Caco-2 (cell line): ENCODE results near the gene COX20. TPM values are rescaled to one million over a fixed set of nuclear protein-coding genes. Genes with fewer than 3 reads are reported as not detected.

Source experiments
- BruUV-seq: library from RNA; stranded (reverse); fragments of 400-500 nt; replicated peaks from 2 replicates; lab custom pipeline; 2021; lab: Mats Ljungman, UMichigan
- CTCF ChIA-PET: fragments of 300-600 bp; sonication (Branson Sonifier 250); formaldehyde crosslinking; loops from one replicate; lab custom pipeline; 2022; ENCODE audit warnings: antibody characterized with exemption; lab: Charles Lee
- POLR2A ChIA-PET: fragments of 300-600 bp; sonication (Branson Sonifier 250); formaldehyde crosslinking; loops from one replicate; lab custom pipeline; 2022; ENCODE audit warnings: antibody characterized with exemption; lab: Charles Lee
- DNase-seq, 2 experiments: peaks; one replicate each; pipeline versions ENCODE4 v3.0.0 to v3.0.0-alpha.2; 2020 to 2022
- H3K27me3 ChIP-seq: replicated peaks from 2 replicates; pipeline ENCODE4 v1.6.0; 2011; ENCODE audit warnings: low read length; ENCODE audit not compliant: control insufficient read depth, insufficient read depth
- H3K36me3 ChIP-seq: 2 replicates; pipeline ENCODE4 v1.5.1; 2011; ENCODE audit warnings: low read length; ENCODE audit not compliant: control insufficient read depth, insufficient read depth
- H3K4me1 ChIP-seq: fragments of 250-450 bp; sonication (Bioruptor Pico); 2 replicates; pipeline ENCODE4 v1.5.1; 2020; ENCODE audit warnings: mild to moderate bottlenecking
- H3K4me3 ChIP-seq: 2 replicates; pipeline ENCODE4 v1.5.1; 2011; ENCODE audit warnings: low read depth, mild to moderate bottlenecking, control low read depth, low read length
- H3K9me3 ChIP-seq: fragments of 250-450 bp; sonication (Bioruptor Pico); 2 replicates; pipeline ENCODE4 v1.5.1; 2020; ENCODE audit warnings: mild to moderate bottlenecking, moderate library complexity
- H3K27ac Mint-ChIP-seq: one replicate; pipeline ENCODE4 v1.8.0; 2022; ENCODE audit warnings: mixed read lengths; ENCODE audit not compliant: unreplicated experiment
- H3K27me3 Mint-ChIP-seq: one replicate; pipeline ENCODE4 v1.8.0; 2022; ENCODE audit warnings: mixed read lengths; ENCODE audit not compliant: insufficient read depth, unreplicated experiment
- H3K36me3 Mint-ChIP-seq: one replicate; pipeline ENCODE4 v1.8.0; 2022; ENCODE audit warnings: mild to moderate bottlenecking, mixed read lengths; ENCODE audit not compliant: insufficient read depth, unreplicated experiment
- H3K4me1 Mint-ChIP-seq: one replicate; pipeline ENCODE4 v1.8.0; 2022; ENCODE audit warnings: low read depth, mixed read lengths; ENCODE audit not compliant: unreplicated experiment
- H3K4me3 Mint-ChIP-seq: one replicate; pipeline ENCODE4 v1.8.0; 2022; ENCODE audit warnings: mild to moderate bottlenecking, moderate library complexity, mixed read lengths; ENCODE audit not compliant: unreplicated experiment
- H3K9me3 Mint-ChIP-seq: one replicate; pipeline ENCODE4 v1.8.0; 2022; ENCODE audit warnings: mixed read lengths; ENCODE audit not compliant: unreplicated experiment
- intact Hi-C: fragments of 100-400 bp; cut with micrococcal nuclease; formaldehyde crosslinking; loops from one replicate; pipeline ENCODE4 v1.10.0; 2022; ENCODE audit not compliant: unreplicated experiment
- total RNA-seq: library from RNA; stranded (reverse); gene quantifications from 2 replicates; pipeline ENCODE4 v1.2.3, GENCODE V29; 2022
- TF ChIP-seq, protein P1 (sequence below), 2 experiments: fragments of 200-600 bp in 1 of 2; IDR thresholded peaks; 1 replicate in 1 of 2; 2 replicates in 1 of 2; pipeline versions ENCODE4 v1.5.1 to v1.8.0; 2011 to 2022; ENCODE audit warnings: antibody characterized with exemption in 1 of 2, control low read depth in 1 of 2, inconsistent platforms in 1 of 2, low read depth in 1 of 2, low read length in 1 of 2, mild to moderate bottlenecking in 1 of 2, moderate library complexity in 1 of 2; ENCODE audit not compliant: insufficient read depth in 1 of 2, severe bottlenecking in 1 of 2, unreplicated experiment in 1 of 2

COX20 gene
- total RNA-seq, 1 experiment from 2014 or later = 68.0 TPM

DNA sequence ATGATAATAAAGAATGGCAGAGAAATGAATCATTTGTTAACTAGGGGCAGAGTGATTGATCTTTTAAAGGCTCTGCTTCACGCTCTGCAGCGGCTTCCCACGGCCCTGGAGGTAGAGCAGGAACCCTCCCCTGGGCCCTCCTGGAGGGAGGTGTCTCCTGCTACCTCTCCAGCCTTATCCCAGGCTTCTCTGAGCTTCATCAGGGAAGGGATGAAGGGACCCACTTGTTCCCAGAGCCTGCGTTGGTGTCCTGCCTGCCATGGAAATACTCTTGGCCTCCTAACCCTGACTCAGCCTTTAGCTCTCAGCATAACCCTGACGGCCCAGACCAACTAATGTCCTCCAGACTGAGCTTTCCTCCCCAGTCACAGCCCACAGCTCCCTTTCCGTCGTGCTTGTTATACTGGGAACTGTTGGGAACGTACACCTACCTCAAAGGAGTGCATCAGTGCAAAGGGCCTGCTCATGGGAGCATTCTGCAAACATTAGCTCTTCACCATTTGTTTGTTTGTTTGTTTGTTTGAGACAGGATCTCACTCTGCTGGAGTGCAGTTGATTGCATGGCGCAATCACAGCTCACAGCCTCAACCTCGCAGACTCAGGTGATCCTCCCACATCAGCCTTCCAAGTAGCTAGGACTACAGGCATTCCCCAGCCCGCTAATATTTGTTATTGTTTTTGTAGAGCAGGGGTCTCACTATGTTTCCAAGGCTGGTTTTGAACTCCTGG, 46.3 kb downstream of the COX20 start:
- H3K4me1 ChIP-seq = peaks cover 2% of the 10 kb centered on the region; the same call in 1 of the 2 replicates
- H3K36me3 ChIP-seq = no peaks in the 10 kb centered on the region
- POLR2A ChIA-PET = interaction anchor here (0.6 kb wide), 1 partner anchor 11 kb away, joined by 3 read pairs; no protein-coding TSS in a partner anchor
- H3K36me3 Mint-ChIP-seq = no peaks in the 10 kb centered on the region
- peaks cover 12% of the 10 kb centered on the region for H3K4me1 Mint-ChIP-seq
- TF ChIP-seq, protein P1, sequence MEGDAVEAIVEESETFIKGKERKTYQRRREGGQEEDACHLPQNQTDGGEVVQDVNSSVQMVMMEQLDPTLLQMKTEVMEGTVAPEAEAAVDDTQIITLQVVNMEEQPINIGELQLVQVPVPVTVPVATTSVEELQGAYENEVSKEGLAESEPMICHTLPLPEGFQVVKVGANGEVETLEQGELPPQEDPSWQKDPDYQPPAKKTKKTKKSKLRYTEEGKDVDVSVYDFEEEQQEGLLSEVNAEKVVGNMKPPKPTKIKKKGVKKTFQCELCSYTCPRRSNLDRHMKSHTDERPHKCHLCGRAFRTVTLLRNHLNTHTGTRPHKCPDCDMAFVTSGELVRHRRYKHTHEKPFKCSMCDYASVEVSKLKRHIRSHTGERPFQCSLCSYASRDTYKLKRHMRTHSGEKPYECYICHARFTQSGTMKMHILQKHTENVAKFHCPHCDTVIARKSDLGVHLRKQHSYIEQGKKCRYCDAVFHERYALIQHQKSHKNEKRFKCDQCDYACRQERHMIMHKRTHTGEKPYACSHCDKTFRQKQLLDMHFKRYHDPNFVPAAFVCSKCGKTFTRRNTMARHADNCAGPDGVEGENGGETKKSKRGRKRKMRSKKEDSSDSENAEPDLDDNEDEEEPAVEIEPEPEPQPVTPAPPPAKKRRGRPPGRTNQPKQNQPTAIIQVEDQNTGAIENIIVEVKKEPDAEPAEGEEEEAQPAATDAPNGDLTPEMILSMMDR (IDR thresholded peaks at IDR 0.05; ENCODE audit: insufficient read depth in 1 of 2, low read depth in 1 of 2, low read length in 1 of 2, severe bottlenecking in 1 of 2, unreplicated experiment in 1 of 2) = no peak
- H3K27ac Mint-ChIP-seq = no peak overlapping the region
- peaks cover 9% of the 10 kb centered on the region for H3K9me3 Mint-ChIP-seq
- intact Hi-C loops = no loop called here
- CTCF ChIA-PET = no interaction called here
- H3K27me3 Mint-ChIP-seq = no peaks in the 10 kb centered on the region
- H3K27me3 ChIP-seq = no peaks in the 10 kb centered on the region
- BruUV-seq = no TSS peak
- H3K9me3 ChIP-seq = 0 out of 2 replicates have a peak, but pooled peaks cover 3% of the 10 kb centered on the region
- no peak for DNase-seq
- H3K4me3 ChIP-seq = no peak overlapping the region
- H3K4me3 Mint-ChIP-seq = no peak overlapping the region

DNA sequence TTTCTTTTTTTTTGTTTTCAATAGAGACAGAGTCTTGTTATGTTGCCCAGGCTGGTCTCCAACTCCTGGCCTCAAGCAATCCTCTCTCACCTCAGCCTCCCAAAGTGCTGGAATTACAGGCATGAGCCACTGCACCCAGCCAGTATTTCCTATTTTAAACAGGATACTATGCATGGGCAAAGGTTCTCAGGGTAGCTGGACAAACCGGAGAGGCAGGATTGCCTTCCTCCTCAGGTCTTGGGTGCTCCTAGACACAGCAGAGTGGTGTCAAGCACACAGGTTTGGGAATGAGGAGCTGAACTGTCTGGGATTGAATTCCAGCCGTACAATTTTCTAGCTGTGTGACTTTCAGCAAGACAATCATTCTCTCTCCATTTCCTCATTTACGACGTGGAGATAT, 51.8 kb downstream of the COX20 start:
- Histone ChIP-seq H3K4me1 (peaks cover 13% of the 10 kb centered on the region), H3K27me3 (no peaks in the 10 kb centered on the region), H3K36me3 (no peaks in the 10 kb centered on the region), H3K4me3 (no peak overlapping the region), H3K9me3 (0 out of 2 replicates have a peak, but pooled peaks cover 3% of the 10 kb centered on the region)
- Mint-ChIP-seq H3K9me3 (peaks cover 9% of the 10 kb centered on the region), H3K36me3 (no peaks in the 10 kb centered on the region), H3K27me3 (no peaks in the 10 kb centered on the region), H3K4me1 (peaks cover 22% of the 10 kb centered on the region), H3K4me3 (peak overlapping the region; percentile 51), H3K27ac (peak overlapping the region; percentile 90)
- TF ChIP-seq, protein P1 (IDR thresholded peaks at IDR 0.05; ENCODE audit: insufficient read depth in 1 of 2, low read depth in 1 of 2, low read length in 1 of 2, severe bottlenecking in 1 of 2, unreplicated experiment in 1 of 2) = no peak
- CTCF ChIA-PET = interaction anchor here (0.6 kb wide), 1 partner anchor 152 kb away, joined by 6 read pairs; no protein-coding TSS in a partner anchor
- intact Hi-C loops = no loop called here
- peak; percentile 52 to 65 for DNase-seq
- no TSS peak for BruUV-seq
- POLR2A ChIA-PET = interaction anchor here (0.6 kb wide), 1 partner anchor 91 kb away, joined by 8 read pairs; no protein-coding TSS in a partner anchor

DNA sequence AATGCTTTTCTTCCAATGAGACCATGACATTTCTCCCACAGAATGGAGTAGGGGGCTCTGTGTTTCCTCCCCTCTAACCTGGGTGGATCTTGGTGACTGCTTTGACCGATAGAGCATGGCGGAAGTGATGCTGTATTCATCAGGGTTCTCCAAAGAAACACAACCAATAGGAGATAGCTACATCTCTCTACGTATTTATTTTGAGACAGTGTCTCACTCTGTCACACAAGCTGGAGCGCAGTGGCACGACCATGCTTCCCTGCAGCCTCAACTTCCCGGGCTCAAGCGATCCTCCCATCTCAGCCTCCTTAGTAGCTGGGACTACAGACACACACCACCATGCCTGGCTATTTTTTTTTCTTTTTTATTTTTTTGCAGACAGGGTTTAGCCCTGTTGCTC, 58.4 kb downstream of the COX20 start:
- no peaks in the 10 kb centered on the region for H3K9me3 ChIP-seq
- H3K9me3 Mint-ChIP-seq = no peaks in the 10 kb centered on the region
- TF ChIP-seq, protein P1 (IDR thresholded peaks at IDR 0.05; ENCODE audit: insufficient read depth in 1 of 2, low read depth in 1 of 2, low read length in 1 of 2, severe bottlenecking in 1 of 2, unreplicated experiment in 1 of 2) = no peak
- peaks cover 3% of the 10 kb centered on the region; the same call in 1 of the 2 replicates for H3K4me1 ChIP-seq
- no peak for DNase-seq
- H3K4me3 ChIP-seq = no peak overlapping the region
- ChIA-PET POLR2A (no interaction called here), CTCF (no interaction called here)
- H3K27me3 ChIP-seq = no peaks in the 10 kb centered on the region
- no peak overlapping the region for H3K27ac Mint-ChIP-seq
- H3K27me3 Mint-ChIP-seq = no peaks in the 10 kb centered on the region
- H3K36me3 Mint-ChIP-seq = peaks cover 12% of the 10 kb centered on the region
- H3K4me3 Mint-ChIP-seq = no peak overlapping the region
- BruUV-seq = no TSS peak
- intact Hi-C loops = no loop called here
- no peaks in the 10 kb centered on the region for H3K36me3 ChIP-seq
- peaks cover 17% of the 10 kb centered on the region for H3K4me1 Mint-ChIP-seq

Other genes with a start within 250 kb of the COX20 start
- 47.7 and 51.0 TPM in 2 replicates for gene DESI2, start 182.5 kb upstream of the COX20 start, total RNA-seq
- gene HNRNPU, start 28.9 kb downstream of the COX20 start, total RNA-seq = 478 and 482 TPM in 2 replicates